ENCODE measurements around the gene MAB21L2. TPM values are rescaled to one million over a fixed set of nuclear protein-coding genes. Genes with fewer than 3 reads are reported as not detected.
A peak's percentile ranks its signal among the peaks of the same experiment; 100 is the strongest.

Gene MAB21L2
- total RNA-seq, 3 donors from 2014 or later = 9.4 to 493 (median 18.2) TPM

DNA sequence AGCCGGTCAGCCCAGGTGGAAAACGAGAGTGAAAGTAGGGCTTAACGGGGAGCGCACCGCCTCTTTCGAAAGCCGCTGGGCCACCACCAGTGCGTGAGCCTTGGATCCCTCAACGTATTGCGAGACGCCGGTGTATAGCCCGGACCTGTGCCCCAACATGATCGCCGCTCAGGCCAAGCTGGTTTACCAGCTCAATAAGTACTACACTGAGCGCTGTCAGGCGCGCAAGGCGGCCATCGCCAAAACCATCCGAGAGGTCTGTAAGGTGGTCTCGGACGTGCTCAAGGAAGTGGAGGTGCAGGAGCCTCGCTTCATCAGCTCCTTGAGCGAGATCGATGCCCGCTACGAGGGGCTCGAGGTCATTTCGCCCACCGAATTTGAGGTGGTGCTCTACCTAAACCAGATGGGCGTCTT, 929 bp downstream of the MAB21L2 start:
- ATAC-seq (no peak), DNase-seq (peak in 1 of 3 donors; percentile 44)
- TF ChIP-seq, protein P1, sequence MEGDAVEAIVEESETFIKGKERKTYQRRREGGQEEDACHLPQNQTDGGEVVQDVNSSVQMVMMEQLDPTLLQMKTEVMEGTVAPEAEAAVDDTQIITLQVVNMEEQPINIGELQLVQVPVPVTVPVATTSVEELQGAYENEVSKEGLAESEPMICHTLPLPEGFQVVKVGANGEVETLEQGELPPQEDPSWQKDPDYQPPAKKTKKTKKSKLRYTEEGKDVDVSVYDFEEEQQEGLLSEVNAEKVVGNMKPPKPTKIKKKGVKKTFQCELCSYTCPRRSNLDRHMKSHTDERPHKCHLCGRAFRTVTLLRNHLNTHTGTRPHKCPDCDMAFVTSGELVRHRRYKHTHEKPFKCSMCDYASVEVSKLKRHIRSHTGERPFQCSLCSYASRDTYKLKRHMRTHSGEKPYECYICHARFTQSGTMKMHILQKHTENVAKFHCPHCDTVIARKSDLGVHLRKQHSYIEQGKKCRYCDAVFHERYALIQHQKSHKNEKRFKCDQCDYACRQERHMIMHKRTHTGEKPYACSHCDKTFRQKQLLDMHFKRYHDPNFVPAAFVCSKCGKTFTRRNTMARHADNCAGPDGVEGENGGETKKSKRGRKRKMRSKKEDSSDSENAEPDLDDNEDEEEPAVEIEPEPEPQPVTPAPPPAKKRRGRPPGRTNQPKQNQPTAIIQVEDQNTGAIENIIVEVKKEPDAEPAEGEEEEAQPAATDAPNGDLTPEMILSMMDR (IDR thresholded peaks at IDR 0.05) = no peak
- Histone ChIP-seq H3K4me3 (peak overlapping the region; percentile 13), H3K36me3 (ENCODE audit: low read depth) (no peaks in the 10 kb centered on the region), H3K4me1 (ENCODE audit: low read depth) (no peaks in the 10 kb centered on the region), H3K9me3 (no peaks in the 10 kb centered on the region)
- intact Hi-C loops (cut with DNase I, micrococcal nuclease) = loop anchor here in 1 of 2 donors (5.0 kb wide), 1 partner anchor 281 kb away; no protein-coding TSS in a partner anchor

DNA sequence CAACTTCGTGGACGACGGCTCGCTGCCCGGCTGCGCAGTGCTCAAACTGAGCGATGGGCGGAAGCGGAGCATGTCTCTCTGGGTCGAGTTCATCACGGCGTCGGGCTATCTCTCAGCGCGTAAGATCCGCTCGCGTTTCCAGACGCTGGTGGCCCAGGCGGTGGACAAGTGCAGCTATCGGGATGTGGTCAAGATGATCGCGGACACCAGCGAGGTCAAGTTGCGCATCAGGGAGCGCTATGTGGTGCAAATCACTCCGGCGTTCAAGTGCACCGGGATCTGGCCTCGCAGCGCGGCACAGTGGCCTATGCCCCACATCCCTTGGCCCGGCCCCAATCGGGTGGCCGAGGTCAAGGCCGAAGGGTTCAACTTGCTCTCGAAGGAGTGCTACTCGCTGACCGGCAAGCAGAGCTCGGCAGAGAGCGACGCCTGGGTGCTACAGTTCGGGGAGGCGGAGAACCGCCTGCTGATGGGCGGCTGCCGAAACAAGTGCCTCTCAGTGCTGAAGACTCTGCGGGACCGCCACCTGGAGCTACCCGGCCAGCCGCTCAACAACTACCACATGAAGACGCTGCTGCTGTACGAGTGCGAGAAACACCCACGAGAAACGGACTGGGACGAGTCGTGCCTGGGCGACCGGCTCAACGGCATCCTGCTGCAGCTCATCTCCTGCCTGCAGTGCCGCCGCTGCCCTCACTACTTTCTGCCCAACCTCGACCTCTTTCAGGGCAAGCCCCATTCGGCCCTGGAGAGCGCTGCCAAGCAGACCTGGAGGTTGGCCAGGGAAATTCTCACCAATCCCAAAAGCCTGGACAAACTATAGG, 1.5 kb downstream of the MAB21L2 start:
- TF ChIP-seq, protein P1 (IDR thresholded peaks at IDR 0.05) = no peak
- Histone ChIP-seq H3K4me3 (peak overlapping the region; percentile 13), H3K9me3 (no peaks in the 10 kb centered on the region), H3K36me3 (ENCODE audit: low read depth) (no peaks in the 10 kb centered on the region), H3K4me1 (ENCODE audit: low read depth) (no peaks in the 10 kb centered on the region)
- DNase-seq (peak in 2 of 3 donors; percentile 44 to 53), ATAC-seq (peak; percentile 17)
- intact Hi-C loops (cut with DNase I, micrococcal nuclease) = loop anchor here in 1 of 2 donors (5.0 kb wide), 1 partner anchor 281 kb away; no protein-coding TSS in a partner anchor

DNA sequence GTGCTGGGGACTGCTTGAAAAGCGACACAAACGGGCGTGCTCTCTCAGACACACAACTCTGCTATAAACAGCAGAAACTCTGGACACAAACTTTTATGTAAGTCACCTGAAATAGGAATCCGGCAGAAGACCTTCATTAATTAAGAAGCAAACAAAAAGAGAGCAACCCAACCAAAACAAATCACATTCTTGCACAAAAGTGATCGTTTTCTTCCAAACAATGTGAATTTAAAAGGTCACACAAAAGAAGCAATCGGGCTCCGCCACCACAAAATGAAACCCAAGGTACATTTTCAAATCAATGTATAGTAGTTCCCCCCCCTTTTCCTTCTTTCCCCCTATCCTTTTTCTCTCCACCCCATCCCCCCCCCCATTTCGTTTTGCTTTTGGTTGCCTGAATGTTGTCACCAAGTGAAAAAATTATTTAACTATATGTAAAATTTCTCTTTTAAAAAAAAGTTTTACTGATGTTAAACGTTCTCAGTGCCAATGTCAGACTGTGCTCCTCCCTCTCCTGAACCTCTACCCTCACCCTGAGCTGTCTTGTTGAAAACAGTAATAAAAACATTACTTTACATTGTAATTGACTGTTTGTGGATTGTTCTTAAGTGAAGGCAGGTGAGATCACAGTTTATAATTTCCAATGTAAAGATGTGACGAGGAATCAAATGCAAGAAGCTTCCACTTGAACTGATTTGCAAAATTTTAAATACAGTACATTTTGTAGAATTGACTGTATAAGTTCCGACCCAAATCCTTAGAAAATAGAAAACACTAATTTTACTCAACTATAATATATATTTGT, 2.4 kb downstream of the MAB21L2 start:
- ATAC-seq (no peak), DNase-seq (no peak)
- Histone ChIP-seq H3K36me3 (ENCODE audit: low read depth) (no peaks in the 10 kb centered on the region), H3K4me3 (no peak overlapping the region), H3K9me3 (no peaks in the 10 kb centered on the region), H3K4me1 (ENCODE audit: low read depth) (no peaks in the 10 kb centered on the region)
- intact Hi-C loops (cut with DNase I, micrococcal nuclease) = loop anchor here in 1 of 2 donors (5.0 kb wide), 1 partner anchor 282 kb away; no protein-coding TSS in a partner anchor
- TF ChIP-seq, protein P1 (IDR thresholded peaks at IDR 0.05) = no peak

DNA sequence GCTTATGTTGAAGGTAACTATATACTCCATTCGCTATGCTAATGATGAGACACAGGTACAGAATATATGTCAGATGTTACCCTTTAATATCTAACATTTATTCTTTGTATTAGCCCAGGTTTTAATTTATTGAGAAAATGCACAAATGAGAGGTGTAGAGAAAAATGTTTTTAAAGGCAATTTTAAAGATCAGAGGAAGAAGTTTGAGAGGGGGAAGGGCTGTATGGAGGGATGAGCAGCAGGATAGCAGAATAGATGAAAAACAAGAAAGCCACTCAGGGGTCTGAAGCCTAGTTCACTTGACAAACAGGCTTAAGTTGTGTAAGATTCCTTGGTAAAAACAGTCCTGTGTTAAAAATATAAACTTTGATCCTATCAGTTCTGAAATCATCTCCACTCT, 3.7 kb downstream of the MAB21L2 start:
- no peak for DNase-seq
- ATAC-seq = no peak
- Histone ChIP-seq H3K36me3 (ENCODE audit: low read depth) (no peaks in the 10 kb centered on the region), H3K9me3 (no peaks in the 10 kb centered on the region), H3K4me3 (no peak overlapping the region), H3K4me1 (ENCODE audit: low read depth) (no peaks in the 10 kb centered on the region)
- TF ChIP-seq, protein P1 (IDR thresholded peaks at IDR 0.05) = no peak
- intact Hi-C loops (cut with DNase I, micrococcal nuclease) = no loop called here

DNA sequence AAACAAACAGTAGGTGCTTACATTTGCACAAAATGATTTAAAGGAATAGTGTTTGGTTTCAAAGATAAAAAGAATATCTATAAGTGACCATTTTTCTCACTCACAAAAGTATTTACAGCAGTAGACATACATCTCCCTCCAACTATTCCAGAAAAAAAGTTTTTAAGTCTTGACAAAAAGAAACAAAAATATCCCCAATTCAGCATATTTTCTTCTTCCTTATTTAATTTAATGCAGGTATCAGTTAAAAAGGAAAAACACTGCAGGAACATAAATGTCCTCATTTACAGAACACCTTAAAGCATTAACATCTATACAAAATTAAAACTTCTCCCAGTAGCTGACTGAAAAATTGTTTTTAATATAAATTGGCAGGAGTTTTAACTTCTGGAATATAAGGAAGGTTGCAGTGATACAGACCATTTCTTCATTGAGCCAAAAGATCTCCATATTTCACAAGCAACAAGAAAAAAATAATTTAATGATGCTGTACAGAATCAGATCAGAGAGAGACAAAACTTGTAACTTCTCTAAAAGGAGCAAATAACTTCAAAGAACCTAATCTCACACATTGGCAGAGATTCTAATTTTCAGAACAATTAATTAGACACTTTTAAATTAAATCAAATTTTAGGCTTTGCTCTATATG, 4.3 kb downstream of the MAB21L2 start:
- TF ChIP-seq, protein P1 (IDR thresholded peaks at IDR 0.05) = no peak
- no peak overlapping the region for H3K4me3 ChIP-seq
- intact Hi-C loops (cut with DNase I, micrococcal nuclease) = no loop called here

More for the DNA sequence above, 4.3 kb downstream of the MAB21L2 start:
- H3K4me1 ChIP-seq (ENCODE audit: low read depth) = no peaks in the 10 kb centered on the region
- ATAC-seq (no peak), DNase-seq (no peak)
- H3K9me3 ChIP-seq = no peaks in the 10 kb centered on the region
- H3K36me3 ChIP-seq (ENCODE audit: low read depth) = no peaks in the 10 kb centered on the region
